ENCODE measurements around the gene CLN5. TPM values are rescaled to one million over a fixed set of nuclear protein-coding genes. Genes with fewer than 3 reads are reported as not detected.
A peak's percentile ranks its signal among the peaks of the same experiment; 100 is the strongest.

CLN5 gene
- total and polyA plus RNA-seq, 11 donors: 11.8 to 19.1 (median 15.9) TPM

DNA sequence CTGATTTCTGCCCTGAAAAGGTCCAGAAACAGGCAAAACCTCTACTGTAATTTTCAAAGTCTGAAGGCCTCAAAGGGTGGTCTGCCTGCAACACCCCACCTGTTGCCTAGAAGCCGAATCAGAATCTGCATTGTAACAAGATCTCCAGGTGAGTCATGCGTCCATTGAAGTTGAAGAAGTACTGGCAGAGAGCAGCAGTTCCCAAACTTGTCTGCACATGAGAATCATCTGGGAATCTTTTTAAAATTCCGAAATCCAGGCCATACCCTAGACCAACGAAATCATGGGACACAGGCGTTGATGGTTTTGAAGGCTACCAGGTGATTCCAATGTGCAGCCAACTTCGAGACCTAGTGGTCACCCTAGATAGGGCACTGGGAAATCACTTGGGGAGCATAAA, 16.0 kb upstream of the CLN5 start:
- peaks cover 0 to 13% (median 2%) of the 10 kb centered on the region in 12 donors for H3K4me1 ChIP-seq
- intact Hi-C loops (cut with DNase I): loop anchor here in 1 of 10 donors (10.0 kb wide), 1 partner anchor 1101 kb away; no protein-coding TSS in a partner anchor
- no peaks in the 10 kb centered on the region for H3K36me3 ChIP-seq
- WGBS, 4 donors: 88 to 93% (median 91%) methylated on average over 6 of the region's 6 CpGs
- no peak for DNase-seq
- ATAC-seq: no peak
- H3K9me3 ChIP-seq: no peaks in the 10 kb centered on the region
- TF ChIP-seq POLR2A (IDR thresholded peaks at IDR 0.05): no peak
- TF ChIP-seq, protein P1, sequence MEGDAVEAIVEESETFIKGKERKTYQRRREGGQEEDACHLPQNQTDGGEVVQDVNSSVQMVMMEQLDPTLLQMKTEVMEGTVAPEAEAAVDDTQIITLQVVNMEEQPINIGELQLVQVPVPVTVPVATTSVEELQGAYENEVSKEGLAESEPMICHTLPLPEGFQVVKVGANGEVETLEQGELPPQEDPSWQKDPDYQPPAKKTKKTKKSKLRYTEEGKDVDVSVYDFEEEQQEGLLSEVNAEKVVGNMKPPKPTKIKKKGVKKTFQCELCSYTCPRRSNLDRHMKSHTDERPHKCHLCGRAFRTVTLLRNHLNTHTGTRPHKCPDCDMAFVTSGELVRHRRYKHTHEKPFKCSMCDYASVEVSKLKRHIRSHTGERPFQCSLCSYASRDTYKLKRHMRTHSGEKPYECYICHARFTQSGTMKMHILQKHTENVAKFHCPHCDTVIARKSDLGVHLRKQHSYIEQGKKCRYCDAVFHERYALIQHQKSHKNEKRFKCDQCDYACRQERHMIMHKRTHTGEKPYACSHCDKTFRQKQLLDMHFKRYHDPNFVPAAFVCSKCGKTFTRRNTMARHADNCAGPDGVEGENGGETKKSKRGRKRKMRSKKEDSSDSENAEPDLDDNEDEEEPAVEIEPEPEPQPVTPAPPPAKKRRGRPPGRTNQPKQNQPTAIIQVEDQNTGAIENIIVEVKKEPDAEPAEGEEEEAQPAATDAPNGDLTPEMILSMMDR (IDR thresholded peaks at IDR 0.05): no peak
- peaks cover 0 to 34% (median 6%) of the 10 kb centered on the region in 9 donors for H3K27me3 ChIP-seq
- no peak overlapping the region for H3K4me3 ChIP-seq
- no peak overlapping the region for H3K27ac ChIP-seq

DNA sequence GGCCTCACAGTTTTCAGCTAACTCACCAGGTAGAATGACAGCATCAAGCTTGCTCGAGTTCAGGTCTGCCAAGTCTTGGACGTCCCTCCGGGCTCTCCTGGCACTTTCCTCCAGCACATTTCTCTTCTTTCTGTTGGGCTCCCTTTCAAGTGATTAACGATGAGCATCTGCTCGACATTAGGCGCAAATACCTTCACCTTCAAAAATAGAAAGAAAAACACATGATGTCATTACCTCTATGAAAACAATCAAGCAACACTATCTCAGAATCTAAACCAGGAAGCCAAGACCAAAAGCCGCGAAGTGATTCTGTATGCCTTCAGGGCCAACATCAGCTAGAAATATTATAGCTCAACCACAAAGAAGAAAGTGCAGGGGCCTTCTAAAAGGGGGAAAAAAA, 15.4 kb upstream of the CLN5 start:
- ATAC-seq: no peak
- TF ChIP-seq, protein P1 (IDR thresholded peaks at IDR 0.05): no peak
- no peak for TF ChIP-seq POLR2A (IDR thresholded peaks at IDR 0.05)
- peaks cover 0 to 13% (median 2%) of the 10 kb centered on the region in 12 donors for H3K4me1 ChIP-seq
- H3K36me3 ChIP-seq: no peaks in the 10 kb centered on the region
- no peak overlapping the region for H3K4me3 ChIP-seq
- H3K9me3 ChIP-seq: no peaks in the 10 kb centered on the region
- no peak for DNase-seq
- peaks cover 0 to 40% (median 6%) of the 10 kb centered on the region in 9 donors for H3K27me3 ChIP-seq
- H3K27ac ChIP-seq: no peak overlapping the region
- intact Hi-C loops (cut with DNase I): loop anchor here in 1 of 10 donors (10.0 kb wide), 1 partner anchor 1102 kb away; no protein-coding TSS in a partner anchor
- 56 to 66% (median 61%) methylated on average over 8 of the region's 8 CpGs for WGBS, 4 donors

DNA sequence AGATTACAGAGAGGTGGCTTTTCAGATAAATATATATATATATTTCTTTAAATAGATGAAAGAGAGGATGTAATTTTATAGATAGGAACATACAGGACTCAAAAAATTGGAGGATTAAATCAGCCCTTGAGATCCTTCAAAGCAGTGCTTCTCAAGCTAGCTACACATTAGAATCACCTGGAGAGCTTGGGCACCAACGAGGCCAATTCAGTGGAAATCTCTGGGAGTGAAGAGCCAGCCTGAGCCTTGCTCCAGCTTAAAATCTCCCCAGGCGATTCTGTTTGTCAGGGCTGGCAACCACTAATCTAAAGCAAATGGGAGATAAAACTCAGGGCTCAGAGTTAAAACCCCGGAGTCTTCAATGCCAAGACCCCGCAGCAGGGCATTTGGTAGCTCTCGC, 15.0 kb upstream of the CLN5 start:
- H3K4me1 ChIP-seq: peaks cover 0 to 13% (median 2%) of the 10 kb centered on the region in 12 donors
- no peak overlapping the region for H3K27ac ChIP-seq
- no peaks in the 10 kb centered on the region for H3K9me3 ChIP-seq
- peaks cover 0 to 43% (median 6%) of the 10 kb centered on the region in 9 donors for H3K27me3 ChIP-seq
- intact Hi-C loops (cut with DNase I): loop anchor here in 1 of 10 donors (10.0 kb wide), 1 partner anchor 1102 kb away; no protein-coding TSS in a partner anchor
- ATAC-seq (no peak), DNase-seq (no peak)
- H3K4me3 ChIP-seq: no peak overlapping the region
- TF ChIP-seq POLR2A (IDR thresholded peaks at IDR 0.05): no peak
- TF ChIP-seq, protein P1 (IDR thresholded peaks at IDR 0.05): no peak
- no peaks in the 10 kb centered on the region for H3K36me3 ChIP-seq
- 74 to 82% (median 79%) methylated on average over 5 of the region's 5 CpGs for WGBS, 4 donors

DNA sequence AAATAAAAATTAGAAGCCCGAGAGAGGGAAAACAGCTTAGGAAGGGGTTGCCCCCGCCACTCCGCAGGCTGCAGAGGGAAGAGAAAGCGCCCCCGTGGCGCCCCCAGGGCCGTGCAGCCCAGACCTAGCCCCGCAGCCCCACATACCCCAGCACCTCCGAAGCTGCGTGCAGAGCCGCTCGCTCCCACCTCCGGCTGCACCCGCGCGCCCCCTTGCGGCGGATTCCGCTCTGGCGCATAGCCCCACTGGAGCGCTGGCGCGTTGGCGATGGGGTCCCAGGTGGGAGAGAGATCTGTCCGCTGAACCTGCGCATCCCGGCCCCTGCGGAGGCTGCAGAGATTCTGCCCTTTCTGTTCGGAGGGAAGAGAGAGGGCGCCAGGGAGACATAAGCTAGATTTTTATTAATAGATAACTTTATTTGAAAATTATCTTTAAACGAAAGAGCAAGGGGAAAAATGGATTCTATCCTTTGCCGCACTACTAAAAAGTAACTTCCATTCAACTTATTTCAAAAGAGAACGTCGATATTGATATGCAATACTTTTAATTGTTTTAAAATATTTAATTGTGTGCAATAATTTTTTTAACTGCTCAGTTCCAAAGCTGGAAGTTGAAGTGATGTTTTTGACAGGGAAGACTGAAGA, 11.7 kb upstream of the CLN5 start:
- Histone ChIP-seq H3K4me1 (peaks cover 0 to 11% (median 2%) of the 10 kb centered on the region in 12 donors), H3K27ac (no peak overlapping the region), H3K4me3 (peak overlapping the region in 10 of 12 donors; percentile 20 to 50 (median 33)), H3K27me3 (peaks cover 0 to 38% (median 6%) of the 10 kb centered on the region in 9 donors), H3K9me3 (no peaks in the 10 kb centered on the region), H3K36me3 (no peaks in the 10 kb centered on the region)
- DNase-seq: peak; percentile 72 to 92 (median 79)
- no peak for TF ChIP-seq POLR2A (IDR thresholded peaks at IDR 0.05)
- TF ChIP-seq, protein P1 (IDR thresholded peaks at IDR 0.05): peak; percentile 93 to 100 (median 96)
- ATAC-seq: peak; percentile 91 to 98 (median 94)
- WGBS, 4 donors: 4 to 5% (median 4%) methylated on average over 34 of the region's 34 CpGs
- intact Hi-C loops (cut with DNase I): loop anchor here in 8 of 10 donors (2.0 to 10.0 kb wide), 6 partner anchors 505 to 1285 kb away; no protein-coding TSS in a partner anchor
